Measurements from ENCODE around the gene SH3RF1. TPM values are rescaled to one million over a fixed set of nuclear protein-coding genes. Genes with fewer than 3 reads are reported as not detected.
"Not testable (repeated sequence)": the region's sequence is repeated elsewhere in the genome, so short reads cannot be mapped to it uniquely, and the experiment has no call there.

The SH3RF1 gene
- total RNA-seq, 2 experiments from 2014 or later, result 0.23 TPM; not detected in 1

GRCh38 chr4:169205744-169206080, 65.0 kb downstream of the SH3RF1 start:
- Mint-ChIP-seq H3K27me3 (peaks cover 2% of the 10 kb centered on the region), H3K4me3 (no peak overlapping the region), H3K36me3 (ENCODE audit: low read depth) (no peaks in the 10 kb centered on the region), H3K4me1 (no peaks in the 10 kb centered on the region), H3K9me3 (no peaks in the 10 kb centered on the region), H3K27ac (no peak overlapping the region)
- no peak for DNase-seq
- POLR2A ChIA-PET, result no interaction called here
- CTCF ChIA-PET, result no interaction called here

- no peak for DNase-seq
- no peaks in the 10 kb centered on the region for H3K9me3 Mint-ChIP-seq
- H3K27me3 Mint-ChIP-seq, result peaks cover 2% of the 10 kb centered on the region
- H3K4me1 Mint-ChIP-seq, result no peaks in the 10 kb centered on the region
- H3K27ac Mint-ChIP-seq, result no peak overlapping the region
- no peak overlapping the region for H3K4me3 Mint-ChIP-seq
- CTCF ChIA-PET, result no interaction called here
- no peaks in the 10 kb centered on the region for H3K36me3 Mint-ChIP-seq (ENCODE audit: low read depth)
- POLR2A ChIA-PET, result no interaction called here
Observed at GRCh38 chr4:169205075-169205743, 65.5 kb downstream of the SH3RF1 start.

GRCh38 chr4:169203891-169204290, 66.9 kb downstream of the SH3RF1 start:
- CTCF ChIA-PET, result no interaction called here
- no peak overlapping the region for H3K27ac Mint-ChIP-seq
- no peaks in the 10 kb centered on the region for H3K4me1 Mint-ChIP-seq
- H3K36me3 Mint-ChIP-seq (ENCODE audit: low read depth), result no peaks in the 10 kb centered on the region
- peaks cover 2% of the 10 kb centered on the region for H3K27me3 Mint-ChIP-seq
- POLR2A ChIA-PET, result no interaction called here
- no peaks in the 10 kb centered on the region for H3K9me3 Mint-ChIP-seq
- DNase-seq, result no peak
- H3K4me3 Mint-ChIP-seq, result no peak overlapping the region

GRCh38 chr4:169203278-169203677, 67.5 kb downstream of the SH3RF1 start:
- CTCF ChIA-PET; H3K4me1 Mint-ChIP-seq; H3K27me3 Mint-ChIP-seq; DNase-seq; H3K9me3 Mint-ChIP-seq; H3K4me3 Mint-ChIP-seq; POLR2A ChIA-PET; H3K36me3 Mint-ChIP-seq (ENCODE audit: low read depth); H3K27ac Mint-ChIP-seq: not testable (repeated sequence)

- H3K4me3 Mint-ChIP-seq, result no peak overlapping the region
- H3K27me3 Mint-ChIP-seq, result peaks cover 5% of the 10 kb centered on the region
- H3K4me1 Mint-ChIP-seq, result no peaks in the 10 kb centered on the region
- ChIA-PET POLR2A (no interaction called here), CTCF (interaction anchor here (1.0 kb wide), 1 partner anchor 17 kb away, joined by 3 read pairs; no protein-coding TSS in a partner anchor)
- no peaks in the 10 kb centered on the region for H3K9me3 Mint-ChIP-seq
- H3K27ac Mint-ChIP-seq, result no peak overlapping the region
- no peak for DNase-seq
- H3K36me3 Mint-ChIP-seq (ENCODE audit: low read depth), result no peaks in the 10 kb centered on the region
Observed at GRCh38 chr4:169202878-169203277, 67.9 kb downstream of the SH3RF1 start.

GRCh38 chr4:169202145-169202699, 68.5 kb downstream of the SH3RF1 start:
- CTCF ChIA-PET, result interaction anchor here (1.0 kb wide), 1 partner anchor 16 kb away, joined by 3 read pairs; no protein-coding TSS in a partner anchor
- no peaks in the 10 kb centered on the region for H3K9me3 Mint-ChIP-seq
- no peak for DNase-seq
- peaks cover 5% of the 10 kb centered on the region for H3K27me3 Mint-ChIP-seq
- H3K27ac Mint-ChIP-seq, result no peak overlapping the region
- POLR2A ChIA-PET, result no interaction called here
- H3K4me3 Mint-ChIP-seq, result no peak overlapping the region
- H3K36me3 Mint-ChIP-seq (ENCODE audit: low read depth), result no peaks in the 10 kb centered on the region
- no peaks in the 10 kb centered on the region for H3K4me1 Mint-ChIP-seq

- Mint-ChIP-seq H3K27me3 (peaks cover 5% of the 10 kb centered on the region), H3K4me1 (no peaks in the 10 kb centered on the region), H3K36me3 (ENCODE audit: low read depth) (no peaks in the 10 kb centered on the region), H3K27ac (no peak overlapping the region), H3K9me3 (no peaks in the 10 kb centered on the region), H3K4me3 (no peak overlapping the region)
- ChIA-PET CTCF (no interaction called here), POLR2A (no interaction called here)
- DNase-seq, result no peak
Observed at GRCh38 chr4:169201222-169202144, 69.3 kb downstream of the SH3RF1 start.

- DNase-seq, result no peak
- POLR2A ChIA-PET, result no interaction called here
- no peak overlapping the region for H3K27ac Mint-ChIP-seq
- H3K9me3 Mint-ChIP-seq, result no peaks in the 10 kb centered on the region
- H3K36me3 Mint-ChIP-seq (ENCODE audit: low read depth), result no peaks in the 10 kb centered on the region
- CTCF ChIA-PET, result no interaction called here
- no peaks in the 10 kb centered on the region for H3K4me1 Mint-ChIP-seq
- H3K4me3 Mint-ChIP-seq, result no peak overlapping the region
- H3K27me3 Mint-ChIP-seq, result peaks cover 6% of the 10 kb centered on the region
Observed at GRCh38 chr4:169200361-169201030, 70.3 kb downstream of the SH3RF1 start.

GRCh38 chr4:169199184-169199583, 71.6 kb downstream of the SH3RF1 start:
- POLR2A ChIA-PET, result no interaction called here

GRCh38 chr4:169198167-169198566, 72.6 kb downstream of the SH3RF1 start:
- CTCF ChIA-PET, result no interaction called here
- Mint-ChIP-seq H3K4me1 (no peaks in the 10 kb centered on the region), H3K27ac (no peak overlapping the region), H3K27me3 (peaks cover 6% of the 10 kb centered on the region), H3K4me3 (no peak overlapping the region), H3K9me3 (no peaks in the 10 kb centered on the region), H3K36me3 (ENCODE audit: low read depth) (no peaks in the 10 kb centered on the region)
- POLR2A ChIA-PET, result no interaction called here
- no peak for DNase-seq

More at GRCh38 chr4:169199184-169199583, 71.6 kb downstream of the SH3RF1 start:
- no peak for DNase-seq
- Mint-ChIP-seq H3K9me3 (no peaks in the 10 kb centered on the region), H3K4me3 (no peak overlapping the region), H3K27ac (no peak overlapping the region), H3K36me3 (ENCODE audit: low read depth) (no peaks in the 10 kb centered on the region), H3K4me1 (no peaks in the 10 kb centered on the region), H3K27me3 (peaks cover 6% of the 10 kb centered on the region)
- CTCF ChIA-PET, result no interaction called here

GRCh38 chr4:169197206-169197605, 73.5 kb downstream of the SH3RF1 start:
- H3K9me3 Mint-ChIP-seq; CTCF ChIA-PET; H3K36me3 Mint-ChIP-seq (ENCODE audit: low read depth); H3K4me3 Mint-ChIP-seq; POLR2A ChIA-PET; H3K4me1 Mint-ChIP-seq; H3K27me3 Mint-ChIP-seq; DNase-seq; H3K27ac Mint-ChIP-seq: not testable (repeated sequence)

- no peaks in the 10 kb centered on the region for H3K9me3 Mint-ChIP-seq
- H3K27ac Mint-ChIP-seq, result no peak overlapping the region
- peaks cover 8% of the 10 kb centered on the region for H3K27me3 Mint-ChIP-seq
- ChIA-PET CTCF (no interaction called here), POLR2A (no interaction called here)
- no peak for DNase-seq
- H3K36me3 Mint-ChIP-seq (ENCODE audit: low read depth), result no peaks in the 10 kb centered on the region
- H3K4me3 Mint-ChIP-seq, result no peak overlapping the region
- H3K4me1 Mint-ChIP-seq, result no peaks in the 10 kb centered on the region
Observed at GRCh38 chr4:169195032-169195431, 75.7 kb downstream of the SH3RF1 start.

- DNase-seq; CTCF ChIA-PET; H3K4me1 Mint-ChIP-seq; H3K27ac Mint-ChIP-seq; H3K27me3 Mint-ChIP-seq; H3K36me3 Mint-ChIP-seq (ENCODE audit: low read depth); H3K9me3 Mint-ChIP-seq; POLR2A ChIA-PET; H3K4me3 Mint-ChIP-seq: not testable (repeated sequence)
Observed at GRCh38 chr4:169189968-169190367, 80.8 kb downstream of the SH3RF1 start.
